GM19467 (cell line): Measurements from ENCODE around the gene HPCAL4.

ENCODE experiments used
- ATAC-seq: cut with Tn5 transposase; IDR thresholded peaks from one replicate; pipeline ENCODE4 v1.9.1; 2021; ENCODE audit warnings: mild to moderate bottlenecking, moderate library complexity; ENCODE audit not compliant: unreplicated experiment

Gene HPCAL4

DNA sequence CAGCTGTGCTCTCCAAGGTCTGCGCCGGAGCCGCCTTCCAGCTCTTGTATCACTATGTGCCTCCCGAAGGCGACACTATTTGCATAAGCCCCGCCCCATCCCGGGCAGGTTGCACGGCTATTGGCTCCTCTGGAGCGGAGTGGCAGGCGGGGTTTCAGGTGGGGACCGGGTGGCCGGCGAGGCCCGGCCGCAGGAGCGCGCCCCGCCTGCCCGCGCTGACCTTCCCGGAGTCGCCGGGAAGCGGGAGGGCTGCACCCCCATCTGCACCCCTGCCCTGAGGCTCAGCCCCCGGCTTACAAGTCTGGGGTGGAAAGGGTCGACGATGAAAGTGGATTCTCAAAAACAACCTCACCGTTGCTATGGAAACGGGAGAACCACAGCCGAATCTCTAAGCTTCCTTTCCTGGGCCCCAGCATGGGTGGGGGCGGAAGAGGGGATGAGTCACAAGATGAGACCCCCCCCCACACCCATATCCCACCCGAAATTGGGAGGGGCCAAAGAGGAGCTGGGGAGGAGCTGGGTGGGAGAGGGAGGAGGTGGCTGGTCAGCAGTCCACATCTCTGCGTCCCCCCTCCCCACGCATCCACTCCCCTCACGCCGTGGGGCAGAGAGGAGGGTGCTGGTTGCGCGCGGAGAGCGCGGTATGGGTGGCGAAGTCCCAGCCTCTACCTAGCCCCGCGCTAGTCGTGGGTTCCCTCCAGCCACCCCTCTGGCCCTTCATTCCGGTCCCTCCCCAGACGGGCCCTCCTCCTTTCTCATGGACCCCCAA lies at the start of gene HPCAL4:
HPCAL4 (minus strand) TSS at position 51 of the 769 bp plus-strand sequence. CDS start 6,830 bp downstream, outside the sequence.
- peak; percentile 89 for ATAC-seq

- ATAC-seq, result peak; percentile 82
Observed at GRCh38 chr1:39738622-39739366, 47.6 kb upstream of the HPCAL4 start, which contains the start of gene PPIE. TSS of gene PPIE (plus strand) at chr1:39738882. CDS start at chr1:39738901, 19 bp downstream.

GRCh38 chr1:39737546-39738169 lies 46.4 kb upstream of the HPCAL4 start:
- no peak for ATAC-seq

DNA sequence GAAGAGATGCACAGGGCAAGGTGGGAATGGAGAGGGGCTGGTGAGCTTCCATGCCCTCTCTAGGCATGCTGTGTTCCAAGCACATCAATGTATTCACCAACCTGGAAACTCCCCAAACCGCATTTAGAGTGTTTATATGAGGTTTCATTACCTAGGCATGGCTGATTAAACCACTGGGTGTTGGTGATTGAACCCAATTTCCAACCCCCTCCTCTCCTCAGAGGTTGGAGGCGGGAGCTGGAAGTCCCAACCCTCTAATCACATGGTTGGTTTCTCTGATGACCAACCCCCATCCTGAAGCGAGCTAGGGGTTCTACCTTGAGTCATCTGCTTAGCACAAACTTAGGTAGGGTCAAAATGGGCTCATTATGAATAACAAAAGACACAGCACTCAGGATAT lies 44.5 kb upstream of the HPCAL4 start:
- no peak for ATAC-seq

- ATAC-seq, result no peak
Observed at GRCh38 chr1:39733161-39733560, 41.9 kb upstream of the HPCAL4 start.

DNA sequence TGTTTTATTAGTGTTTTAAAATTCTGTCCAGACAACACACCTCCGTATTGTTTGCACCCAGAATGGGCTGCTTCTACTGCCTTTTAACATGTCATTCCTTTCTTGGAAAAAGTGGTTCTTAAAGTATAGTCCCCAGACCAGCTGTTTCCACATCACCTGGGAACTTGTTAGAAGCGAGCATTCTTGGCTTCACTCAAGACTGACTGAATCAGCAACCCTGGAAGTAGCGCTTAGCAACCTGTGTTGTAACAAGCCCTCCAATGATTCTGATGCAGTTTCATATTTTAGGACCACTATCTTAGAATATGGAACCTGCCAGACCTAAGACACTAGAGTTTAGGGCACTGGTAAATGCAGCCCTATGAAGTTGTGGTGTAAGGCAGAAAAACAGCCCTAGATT lies 41.5 kb upstream of the HPCAL4 start:
- no peak for ATAC-seq

DNA sequence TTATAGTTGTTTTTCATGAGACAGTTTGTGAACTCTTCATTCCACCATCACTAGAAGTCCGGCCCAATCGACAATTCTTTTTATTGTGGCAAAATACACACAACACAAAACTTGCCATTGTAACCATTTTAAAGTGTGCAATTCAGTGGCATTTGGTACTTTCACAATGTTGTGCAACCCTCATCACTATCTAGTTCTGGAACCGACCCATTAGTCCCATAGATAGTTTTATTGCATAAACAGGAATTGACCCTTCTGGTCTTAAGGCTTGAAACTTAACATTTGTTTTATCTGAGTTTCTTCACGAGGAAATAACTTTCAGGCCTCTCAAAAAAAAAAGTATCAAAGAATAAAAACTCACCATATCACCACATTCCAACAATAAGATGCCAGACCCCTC lies 38.6 kb upstream of the HPCAL4 start:
- ATAC-seq, result no peak

- ATAC-seq, result no peak
Observed at GRCh38 chr1:39729030-39729429, 37.8 kb upstream of the HPCAL4 start.

GRCh38 chr1:39727932-39728317 lies 36.7 kb upstream of the HPCAL4 start:
- no peak for ATAC-seq

- no peak for ATAC-seq
Observed at GRCh38 chr1:39727221-39727931, 36.1 kb upstream of the HPCAL4 start.

GRCh38 chr1:39726600-39726999 lies 35.4 kb upstream of the HPCAL4 start:
- ATAC-seq, result no peak

GRCh38 chr1:39722495-39722894 lies 31.3 kb upstream of the HPCAL4 start:
- no peak for ATAC-seq

DNA sequence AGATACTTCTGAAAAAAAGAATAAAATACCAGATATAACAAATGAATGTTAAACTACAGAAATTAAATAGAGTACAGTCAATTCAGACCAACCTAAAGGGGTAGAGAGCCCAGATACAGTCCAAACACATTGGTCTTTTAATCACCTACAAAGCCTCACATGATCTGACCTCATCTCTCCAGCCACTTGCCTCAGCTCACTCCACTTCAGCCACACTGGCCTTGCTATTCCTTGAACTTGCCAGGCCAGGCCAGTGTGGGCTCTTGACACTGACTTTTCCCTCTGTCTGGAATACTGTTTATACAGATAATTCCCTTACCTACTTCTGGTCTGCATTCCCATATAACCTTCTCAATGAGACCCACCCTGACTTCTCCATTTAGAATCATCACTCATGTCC lies 30.4 kb upstream of the HPCAL4 start:
- no peak for ATAC-seq

DNA sequence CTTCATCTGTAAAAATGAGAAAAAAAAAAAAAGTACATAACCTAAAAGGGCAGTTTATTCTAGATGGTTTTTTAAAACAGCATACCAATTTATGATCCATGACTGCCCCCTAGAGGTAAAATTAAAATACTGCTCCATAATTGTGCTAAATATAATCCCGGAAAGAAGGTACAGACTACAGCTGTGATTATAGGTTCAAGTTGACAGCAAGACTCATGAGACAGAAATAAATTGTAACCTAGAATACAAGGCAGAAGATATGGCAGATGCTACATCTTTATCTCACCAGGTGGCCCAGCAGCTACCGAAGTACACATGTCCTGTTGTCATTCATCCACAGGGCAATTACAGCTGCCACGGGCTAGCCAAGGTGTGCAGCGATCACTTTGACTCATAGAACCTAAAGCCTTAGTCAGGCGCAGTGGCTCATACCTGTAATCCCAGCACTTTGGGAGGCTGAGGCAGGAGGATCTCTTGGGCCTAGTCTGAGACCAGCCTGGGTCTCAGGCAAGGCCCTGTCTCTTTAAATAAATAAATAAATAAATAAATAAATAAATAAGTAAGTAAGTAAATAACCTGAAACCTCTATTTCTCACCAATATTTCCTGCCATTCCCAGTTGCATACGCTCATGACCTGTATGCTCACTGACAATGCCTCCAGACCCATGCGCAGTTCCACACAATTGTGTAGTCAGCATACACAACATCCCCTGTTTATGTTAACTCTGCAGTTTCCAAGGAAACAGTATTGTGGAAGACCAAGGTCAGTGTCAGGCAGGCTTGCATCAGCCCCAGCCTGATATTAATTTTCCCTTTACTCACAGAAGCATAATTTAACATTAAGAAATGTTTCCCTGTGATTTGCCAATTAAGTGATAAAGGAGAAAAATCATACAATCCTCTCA lies 29.1 kb upstream of the HPCAL4 start:
- ATAC-seq, result no peak

GRCh38 chr1:39717809-39718208 lies 26.6 kb upstream of the HPCAL4 start:
- ATAC-seq, result no peak

GRCh38 chr1:39713557-39713956 lies 22.3 kb upstream of the HPCAL4 start:
- no peak for ATAC-seq

DNA sequence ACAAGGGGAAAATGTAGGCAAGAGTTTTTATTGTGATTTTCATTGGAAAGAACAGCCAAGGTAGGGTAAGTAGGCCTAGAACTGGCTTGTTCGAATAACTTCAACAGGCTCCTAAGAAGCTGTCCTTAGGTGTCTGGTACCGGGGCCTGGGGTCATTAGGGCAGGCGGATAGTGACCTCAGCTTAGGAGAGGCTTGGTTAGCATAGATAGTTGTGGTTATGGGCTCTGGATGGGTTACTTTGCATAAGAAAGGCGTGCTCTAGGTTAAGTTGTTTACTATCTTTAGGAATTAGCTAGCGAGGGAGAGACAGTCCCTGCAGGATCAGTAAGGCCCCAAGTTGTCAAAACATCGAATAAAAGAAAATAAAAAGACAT lies 20.7 kb upstream of the HPCAL4 start:
- no peak for ATAC-seq

GRCh38 chr1:39711104-39711965 lies 20.1 kb upstream of the HPCAL4 start:
- ATAC-seq, result no peak

DNA sequence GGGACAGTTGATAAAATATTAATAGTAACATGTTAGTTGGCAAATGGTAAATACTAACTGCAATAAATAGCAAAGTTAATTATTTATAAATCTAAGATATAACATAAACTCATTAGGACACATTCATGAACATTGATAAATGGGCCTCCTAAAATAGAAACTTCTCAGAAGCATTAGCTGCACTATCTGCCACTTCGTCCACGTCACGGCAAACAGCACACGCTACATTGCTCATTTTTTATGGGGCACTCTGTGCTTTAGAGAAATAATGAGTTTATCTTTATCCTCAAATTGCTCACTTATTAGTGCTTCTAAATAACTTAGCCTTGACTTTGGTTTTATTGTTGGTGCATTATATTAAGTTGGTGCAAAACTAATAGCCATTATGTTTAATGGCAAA lies 16.3 kb upstream of the HPCAL4 start:
- ATAC-seq, result no peak
